GM21423 (cell line): ENCODE data around the gene PRPF38B.

Experiments
- ATAC-seq: cut with Tn5 transposase; IDR thresholded peaks from one replicate; pipeline ENCODE4 v1.9.1; 2021; ENCODE audit warnings: mild to moderate bottlenecking, moderate library complexity; ENCODE audit not compliant: unreplicated experiment

PRPF38B gene

GRCh38 chr1:108717774-108718316, 25.7 kb downstream of the PRPF38B start:
- no peak for ATAC-seq

GRCh38 chr1:108718927-108719655, 27.0 kb downstream of the PRPF38B start:
- no peak for ATAC-seq

GRCh38 chr1:108719656-108720435, 27.7 kb downstream of the PRPF38B start:
- ATAC-seq, result no peak

- ATAC-seq, result no peak
Observed at GRCh38 chr1:108722292-108722691, 30.2 kb downstream of the PRPF38B start.

GRCh38 chr1:108725906-108726305, 33.8 kb downstream of the PRPF38B start:
- no peak for ATAC-seq

- ATAC-seq, result no peak
Observed at GRCh38 chr1:108728327-108728923, 36.3 kb downstream of the PRPF38B start.

GRCh38 chr1:108729481-108729880, 37.4 kb downstream of the PRPF38B start:
- ATAC-seq, result no peak

GRCh38 chr1:108732398-108732797, 40.3 kb downstream of the PRPF38B start:
- no peak for ATAC-seq

GRCh38 chr1:108734171-108734865, 42.2 kb downstream of the PRPF38B start:
- ATAC-seq, result no peak

GRCh38 chr1:108742253-108742652, 50.1 kb downstream of the PRPF38B start:
- ATAC-seq, result no peak

GRCh38 chr1:108745980-108746381, 53.9 kb downstream of the PRPF38B start:
- ATAC-seq, result no peak

GRCh38 chr1:108746382-108747170, 54.5 kb downstream of the PRPF38B start, which contains the start of gene STXBP3:
Gene STXBP3, plus strand, starts transcription at chr1:108746674. Its CDS starts 64 bp downstream, at chr1:108746738.
- peak; percentile 86 for ATAC-seq

GRCh38 chr1:108747171-108747850, 55.2 kb downstream of the PRPF38B start:
- peak; percentile 40 for ATAC-seq

GRCh38 chr1:108747898-108748297, 55.8 kb downstream of the PRPF38B start:
- ATAC-seq, result no peak

- no peak for ATAC-seq
Observed at GRCh38 chr1:108749081-108749480, 57.0 kb downstream of the PRPF38B start.

- ATAC-seq, result no peak
Observed at GRCh38 chr1:108750476-108751181, 58.5 kb downstream of the PRPF38B start.
